A549 (cell line): ENCODE results near the gene LASP1.

Experiments used
- ATOH8 ChIP-seq: fragments of 250-450 bp; sonication (Bioruptor Pico); IDR thresholded peaks from 2 replicates; pipeline ENCODE4 v1.5.0; 2020; ENCODE audit warnings: low read depth, mild to moderate bottlenecking, moderate library complexity
- CTCF ChIP-seq: fragments of >200 bp; sonication (Bioruptor Twin); formaldehyde crosslinking; IDR thresholded peaks from 3 replicates; pipeline ENCODE4 v1.5.1; 2016
- HOXB5 ChIP-seq: fragments of 250-450 bp; sonication (Bioruptor Pico); IDR thresholded peaks from 2 replicates; pipeline ENCODE4 v1.5.0; 2020; ENCODE audit warnings: mild to moderate bottlenecking, moderate library complexity
- MAX ChIP-seq: IDR thresholded peaks from 2 replicates; pipeline ENCODE4 v1.6.1; 2012
- MYC ChIP-seq: IDR thresholded peaks from 2 replicates; pipeline ENCODE4 v1.6.1; 2012; ENCODE audit warnings: mild to moderate bottlenecking, inconsistent platforms, low read length, improper control_type of control experiment, borderline replicate concordance
- POLR2A ChIP-seq: IDR thresholded peaks from 2 replicates; pipeline ENCODE4 v1.6.1; 2012; ENCODE audit warnings: mild to moderate bottlenecking, low read length
- SMC3 ChIP-seq: fragments of >200 bp; sonication (Bioruptor Twin); formaldehyde crosslinking; IDR thresholded peaks from 3 replicates; pipeline ENCODE4 v1.6.1; 2018; ENCODE audit warnings: inconsistent platforms

GRCh38 chr17:38911081-38911730 lies 41.3 kb downstream of the LASP1 start:
- TF ChIP-seq CTCF (no peak), MAX (no peak), SMC3 (no peak), MYC (no peak), POLR2A (no peak), ATOH8 (no peak), HOXB5 (CRISPR knock-in tag) (no peak)
